ENCODE data around the gene EYA3. TPM values are rescaled to one million over a fixed set of nuclear protein-coding genes. Genes with fewer than 3 reads are reported as not detected.

The EYA3 gene
- total RNA-seq = 31.6 TPM

- peak; percentile 99 for DNase-seq (ENCODE audit: low spot score)
Observed at GRCh38 chr1:28088168-28088961, at the start of gene EYA3. Gene EYA3 (minus strand): TSS chr1:28088610. CDS start chr1:28058026, 30,584 bp downstream.

GRCh38 chr1:28136922-28137613, 48.7 kb upstream of the EYA3 start:
- no peak for DNase-seq (ENCODE audit: low spot score)

GRCh38 chr1:28136169-28136921, 47.9 kb upstream of the EYA3 start:
- DNase-seq (ENCODE audit: low spot score) = no peak

GRCh38 chr1:28135371-28136168, 47.2 kb upstream of the EYA3 start:
- DNase-seq (ENCODE audit: low spot score) = no peak

- DNase-seq (ENCODE audit: low spot score) = no peak
Observed at GRCh38 chr1:28134651-28135207, 46.3 kb upstream of the EYA3 start.

- no peak for DNase-seq (ENCODE audit: low spot score)
Observed at GRCh38 chr1:28132171-28133167, 44.1 kb upstream of the EYA3 start.

GRCh38 chr1:28130901-28131300, 42.5 kb upstream of the EYA3 start:
- DNase-seq (ENCODE audit: low spot score) = no peak

- no peak for DNase-seq (ENCODE audit: low spot score)
Observed at GRCh38 chr1:28129150-28129549, 40.7 kb upstream of the EYA3 start.

GRCh38 chr1:28127617-28128257, 39.3 kb upstream of the EYA3 start:
- DNase-seq (ENCODE audit: low spot score) = no peak

- no peak for DNase-seq (ENCODE audit: low spot score)
Observed at GRCh38 chr1:28126783-28127490, 38.5 kb upstream of the EYA3 start.

GRCh38 chr1:28126212-28126611, 37.8 kb upstream of the EYA3 start:
- DNase-seq (ENCODE audit: low spot score) = no peak

GRCh38 chr1:28123461-28123961, 35.1 kb upstream of the EYA3 start:
- no peak for DNase-seq (ENCODE audit: low spot score)

GRCh38 chr1:28122183-28122582, 33.8 kb upstream of the EYA3 start:
- DNase-seq (ENCODE audit: low spot score) = no peak

GRCh38 chr1:28119556-28119955, 31.1 kb upstream of the EYA3 start:
- DNase-seq (ENCODE audit: low spot score) = no peak

- no peak for DNase-seq (ENCODE audit: low spot score)
Observed at GRCh38 chr1:28118640-28119307, 30.4 kb upstream of the EYA3 start.

GRCh38 chr1:28115267-28115666, 26.9 kb upstream of the EYA3 start:
- no peak for DNase-seq (ENCODE audit: low spot score)

GRCh38 chr1:28114844-28115243, 26.4 kb upstream of the EYA3 start:
- DNase-seq (ENCODE audit: low spot score) = no peak

GRCh38 chr1:28113242-28113572, 24.8 kb upstream of the EYA3 start:
- no peak for DNase-seq (ENCODE audit: low spot score)
